ENCODE measurements around the gene KRTAP4-7.
"Not testable (repeated sequence)": the region's sequence is repeated elsewhere in the genome, so short reads cannot be mapped to it uniquely, and the experiment has no call there.

Gene KRTAP4-7

GRCh38 chr17:41048441-41048840 is 35.5 kb upstream of the KRTAP4-7 start:
- Histone ChIP-seq H3K36me3 (ENCODE audit: control insufficient read depth, insufficient read depth, low read length) (no peaks in the 10 kb centered on the region), H3K27ac (no peak overlapping the region), H3K79me2 (no peaks in the 10 kb centered on the region)

GRCh38 chr17:41049110-41049509 is 34.8 kb upstream of the KRTAP4-7 start:
- TF ChIP-seq CTCF (IDR thresholded peaks at IDR 0.05): no peak
- H3K9me3 ChIP-seq (ENCODE audit: control insufficient read depth, low read length): no peaks in the 10 kb centered on the region
- no peak overlapping the region for H3K4me3 ChIP-seq (ENCODE audit: low read depth, low read length)
- no peaks in the 10 kb centered on the region for H3K79me2 ChIP-seq
- no peaks in the 10 kb centered on the region for H3K36me3 ChIP-seq (ENCODE audit: control insufficient read depth, insufficient read depth, low read length)
- peaks cover 4% of the 10 kb centered on the region for H3K27me3 ChIP-seq (ENCODE audit: control insufficient read depth, insufficient read depth, low read length)
- no peak overlapping the region for H3K27ac ChIP-seq
- H3K4me1 ChIP-seq: no peaks in the 10 kb centered on the region
- no peak overlapping the region for H3K9ac ChIP-seq
- H2AFZ ChIP-seq: no peak overlapping the region
- no peak overlapping the region for H3K4me2 ChIP-seq (ENCODE audit: low read length)

More at GRCh38 chr17:41048441-41048840, 35.5 kb upstream of the KRTAP4-7 start:
- no peak overlapping the region for H2AFZ ChIP-seq
- no peak overlapping the region for H3K4me3 ChIP-seq (ENCODE audit: low read depth, low read length)
- TF ChIP-seq CTCF (IDR thresholded peaks at IDR 0.05): no peak
- no peak overlapping the region for H3K9ac ChIP-seq
- peaks cover 4% of the 10 kb centered on the region for H3K27me3 ChIP-seq (ENCODE audit: control insufficient read depth, insufficient read depth, low read length)
- no peaks in the 10 kb centered on the region for H3K9me3 ChIP-seq (ENCODE audit: control insufficient read depth, low read length)
- H3K4me1 ChIP-seq: no peaks in the 10 kb centered on the region
- no peak overlapping the region for H3K4me2 ChIP-seq (ENCODE audit: low read length)

- H3K4me3 ChIP-seq (ENCODE audit: low read depth, low read length): no peak overlapping the region
- H3K27me3 ChIP-seq (ENCODE audit: control insufficient read depth, insufficient read depth, low read length): peaks cover 4% of the 10 kb centered on the region
- no peaks in the 10 kb centered on the region for H3K4me1 ChIP-seq
- no peaks in the 10 kb centered on the region for H3K9me3 ChIP-seq (ENCODE audit: control insufficient read depth, low read length)
- no peak overlapping the region for H2AFZ ChIP-seq
- TF ChIP-seq CTCF (IDR thresholded peaks at IDR 0.05): no peak
- H3K4me2 ChIP-seq (ENCODE audit: low read length): no peak overlapping the region
- H3K36me3 ChIP-seq (ENCODE audit: control insufficient read depth, insufficient read depth, low read length): no peaks in the 10 kb centered on the region
- no peak overlapping the region for H3K9ac ChIP-seq
- H3K27ac ChIP-seq: no peak overlapping the region
- H3K79me2 ChIP-seq: no peaks in the 10 kb centered on the region
Measured at GRCh38 chr17:41052566-41052965, 31.4 kb upstream of the KRTAP4-7 start.

GRCh38 chr17:41054025-41054424 is 29.9 kb upstream of the KRTAP4-7 start:
- Histone ChIP-seq H3K27me3 (ENCODE audit: control insufficient read depth, insufficient read depth, low read length) (peaks cover 2% of the 10 kb centered on the region), H3K27ac (no peak overlapping the region), H3K9me3 (ENCODE audit: control insufficient read depth, low read length) (no peaks in the 10 kb centered on the region), H3K4me2 (ENCODE audit: low read length) (no peak overlapping the region), H3K36me3 (ENCODE audit: control insufficient read depth, insufficient read depth, low read length) (no peaks in the 10 kb centered on the region), H3K4me1 (no peaks in the 10 kb centered on the region), H3K79me2 (no peaks in the 10 kb centered on the region), H2AFZ (no peak overlapping the region), H3K4me3 (ENCODE audit: low read depth, low read length) (no peak overlapping the region), H3K9ac (no peak overlapping the region)
- no peak for TF ChIP-seq CTCF (IDR thresholded peaks at IDR 0.05)

GRCh38 chr17:41054556-41054955 is 29.4 kb upstream of the KRTAP4-7 start:
- H3K4me3 ChIP-seq (ENCODE audit: low read depth, low read length); H3K4me2 ChIP-seq (ENCODE audit: low read length); H3K9ac ChIP-seq; H2AFZ ChIP-seq; H3K27me3 ChIP-seq (ENCODE audit: control insufficient read depth, insufficient read depth, low read length); H3K27ac ChIP-seq; H3K36me3 ChIP-seq (ENCODE audit: control insufficient read depth, insufficient read depth, low read length); H3K9me3 ChIP-seq (ENCODE audit: control insufficient read depth, low read length); H3K4me1 ChIP-seq; H3K79me2 ChIP-seq: not testable (repeated sequence)

- H2AFZ ChIP-seq; H3K4me3 ChIP-seq (ENCODE audit: low read depth, low read length); H3K79me2 ChIP-seq; H3K4me1 ChIP-seq; H3K9ac ChIP-seq; H3K27ac ChIP-seq; H3K27me3 ChIP-seq (ENCODE audit: control insufficient read depth, insufficient read depth, low read length); H3K4me2 ChIP-seq (ENCODE audit: low read length); H3K9me3 ChIP-seq (ENCODE audit: control insufficient read depth, low read length); H3K36me3 ChIP-seq (ENCODE audit: control insufficient read depth, insufficient read depth, low read length): not testable (repeated sequence)
Measured at GRCh38 chr17:41055130-41055529, 28.8 kb upstream of the KRTAP4-7 start, which contains the start of gene KRTAP2-2. TSS of gene KRTAP2-2 (minus strand) at chr17:41055230. CDS start at chr17:41055211, 19 bp downstream.

All from parathyroid adenoma (tissue), 2 donors.